ENCODE results near the gene DUSP7. TPM values are rescaled to one million over a fixed set of nuclear protein-coding genes. Genes with fewer than 3 reads are reported as not detected.
A peak's percentile ranks its signal among the peaks of the same experiment; 100 is the strongest.

The DUSP7 gene
- total RNA-seq, 4 donors from 2014 or later: 54.6 to 96.3 (median 79.2) TPM

DNA sequence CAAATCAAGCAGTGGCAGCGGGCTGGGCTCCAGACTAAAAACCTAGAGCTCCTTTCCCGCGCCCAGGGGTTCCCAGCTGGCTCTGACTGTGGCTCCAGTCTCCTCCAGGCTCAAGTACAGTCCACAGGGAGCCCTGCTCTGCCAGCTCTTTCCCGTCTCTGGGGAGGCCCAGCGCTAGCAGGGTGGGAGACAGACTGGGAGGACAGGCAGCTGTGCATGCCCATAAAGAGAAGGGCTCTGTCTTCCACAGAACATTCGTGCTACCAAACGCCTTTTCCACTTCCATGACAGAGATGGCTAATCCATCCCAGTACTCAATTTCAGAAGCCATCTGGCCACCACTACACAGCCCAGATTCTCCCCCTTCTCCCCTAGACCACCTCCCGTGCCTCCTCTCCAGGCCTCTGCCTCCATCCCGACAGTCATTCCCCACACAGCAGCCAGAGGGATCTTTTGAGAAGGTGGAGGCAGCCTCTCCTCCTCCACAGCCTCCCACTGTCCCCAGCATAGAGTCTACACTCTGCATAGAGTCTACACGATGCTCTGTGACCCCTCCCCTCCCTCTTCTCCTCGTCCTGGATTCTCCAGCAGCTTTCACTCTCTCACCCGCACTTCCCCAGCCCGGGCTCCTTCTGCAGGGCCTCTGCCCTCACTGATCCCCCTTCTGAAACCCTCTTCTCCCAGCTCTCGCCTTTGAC, 6.8 kb upstream of the DUSP7 start:
- 48 to 65% methylated on average over 11 to 14 of the region's 14 CpGs for WGBS, 2 donors
- intact Hi-C loops (cut with DNase I; ENCODE audit: low total_unique reads): no loop called here
- no peak overlapping the region for H3K4me3 ChIP-seq (ENCODE audit: low read depth, poor library complexity, severe bottlenecking)
- no peak for TF ChIP-seq CTCF (IDR thresholded peaks at IDR 0.05)
- TF ChIP-seq POLR2A (IDR thresholded peaks at IDR 0.05): no peak
- no peak for DNase-seq (ENCODE audit: low spot score in 2 of 2)

DNA sequence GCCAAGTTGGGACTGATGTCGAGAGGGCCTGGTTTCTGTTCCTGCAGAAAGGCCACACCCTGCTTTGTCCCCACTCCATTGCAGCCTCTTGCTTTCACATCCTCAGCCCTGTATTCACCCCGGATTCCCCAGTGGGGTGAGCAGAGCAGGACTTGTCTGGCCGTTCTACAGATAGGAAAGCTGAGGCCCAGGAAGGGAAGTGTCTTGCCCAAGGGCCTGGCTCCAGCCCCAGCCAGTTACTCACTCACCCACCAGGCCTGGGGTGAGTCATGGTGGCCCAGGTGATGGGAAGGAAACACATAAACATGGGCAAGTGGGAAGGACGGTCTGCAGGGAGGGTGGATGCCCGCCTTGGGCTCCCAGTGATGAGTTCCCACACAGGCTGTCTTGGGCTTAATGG, 6.1 kb upstream of the DUSP7 start:
- intact Hi-C loops (cut with DNase I; ENCODE audit: low total_unique reads): no loop called here
- WGBS, 2 donors: 17 to 43% methylated on average over 3 to 5 of the region's 5 CpGs
- TF ChIP-seq CTCF (IDR thresholded peaks at IDR 0.05) (no peak), POLR2A (IDR thresholded peaks at IDR 0.05) (no peak)
- DNase-seq (ENCODE audit: low spot score in 2 of 2): peak in 1 of 2 donors; percentile 77
- no peak overlapping the region for H3K4me3 ChIP-seq (ENCODE audit: low read depth, poor library complexity, severe bottlenecking)

DNA sequence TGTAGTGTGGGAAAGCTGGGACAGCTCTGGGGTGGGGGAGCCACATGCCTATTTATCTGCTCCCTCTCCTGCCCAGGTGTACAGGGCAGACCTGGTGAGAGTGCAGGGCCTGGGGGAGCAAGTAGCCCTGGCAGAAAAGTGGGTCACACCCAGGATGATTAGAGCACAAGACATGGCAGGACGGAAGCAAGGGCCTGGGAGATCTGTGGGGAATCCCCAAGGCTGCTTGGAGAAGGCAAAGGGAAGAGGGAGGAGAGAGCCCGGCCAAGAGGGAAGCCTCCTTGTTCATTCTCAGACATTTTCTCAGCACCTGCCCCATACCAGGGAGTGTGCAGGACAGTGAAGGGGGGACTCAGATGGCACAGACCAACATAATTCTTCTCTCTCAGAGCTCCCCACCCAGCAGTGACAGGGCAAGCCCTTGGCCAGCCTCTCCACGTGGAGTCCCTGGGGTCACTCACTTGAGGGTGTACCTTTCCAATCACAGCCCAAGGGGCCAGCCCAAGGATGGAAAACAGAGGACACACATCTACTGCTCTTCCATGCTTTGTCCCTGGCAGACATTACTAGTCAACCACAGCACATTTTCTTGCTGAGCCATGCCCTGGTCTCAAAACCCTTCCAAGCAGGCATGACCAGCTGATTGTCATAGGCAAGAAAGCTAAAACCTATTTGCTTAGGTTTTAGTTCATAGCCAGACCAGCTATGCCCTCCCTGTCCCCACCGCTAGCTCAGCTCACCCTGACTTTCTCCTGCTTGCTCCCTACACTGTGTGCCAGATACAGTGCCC, 4.9 kb upstream of the DUSP7 start:
- no peak overlapping the region for H3K4me3 ChIP-seq (ENCODE audit: low read depth, poor library complexity, severe bottlenecking)
- 46 to 49% methylated on average over 4 of the region's 4 CpGs for WGBS, 2 donors
- TF ChIP-seq POLR2A (IDR thresholded peaks at IDR 0.05) (no peak), CTCF (IDR thresholded peaks at IDR 0.05) (no peak)
- no peak for DNase-seq (ENCODE audit: low spot score in 2 of 2)
- intact Hi-C loops (cut with DNase I; ENCODE audit: low total_unique reads): no loop called here

DNA sequence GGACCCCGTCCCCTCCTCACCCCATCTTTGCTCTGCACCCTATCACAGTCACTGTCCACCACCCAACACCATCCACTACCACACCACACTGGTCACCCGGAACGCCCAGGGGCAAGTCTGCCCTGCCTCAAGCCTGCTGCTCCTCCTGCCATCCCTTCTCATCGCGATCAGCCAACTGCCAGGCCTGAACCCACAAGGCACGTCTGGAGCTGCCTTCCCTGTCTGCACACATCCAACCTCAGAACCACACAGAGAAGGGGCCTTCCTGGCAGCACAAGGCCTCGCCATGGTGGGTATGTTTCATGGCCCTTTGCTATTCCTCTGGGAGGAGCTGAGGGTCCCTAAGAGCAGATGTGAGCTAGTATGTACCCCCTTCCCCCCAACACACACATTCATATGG, 3.4 kb upstream of the DUSP7 start:
- TF ChIP-seq CTCF (IDR thresholded peaks at IDR 0.05) (no peak), POLR2A (IDR thresholded peaks at IDR 0.05) (no peak)
- DNase-seq (ENCODE audit: low spot score in 2 of 2): no peak
- intact Hi-C loops (cut with DNase I; ENCODE audit: low total_unique reads): no loop called here
- WGBS, 2 donors: 64 to 82% methylated on average over 7 of the region's 7 CpGs
- no peak overlapping the region for H3K4me3 ChIP-seq (ENCODE audit: low read depth, poor library complexity, severe bottlenecking)

DNA sequence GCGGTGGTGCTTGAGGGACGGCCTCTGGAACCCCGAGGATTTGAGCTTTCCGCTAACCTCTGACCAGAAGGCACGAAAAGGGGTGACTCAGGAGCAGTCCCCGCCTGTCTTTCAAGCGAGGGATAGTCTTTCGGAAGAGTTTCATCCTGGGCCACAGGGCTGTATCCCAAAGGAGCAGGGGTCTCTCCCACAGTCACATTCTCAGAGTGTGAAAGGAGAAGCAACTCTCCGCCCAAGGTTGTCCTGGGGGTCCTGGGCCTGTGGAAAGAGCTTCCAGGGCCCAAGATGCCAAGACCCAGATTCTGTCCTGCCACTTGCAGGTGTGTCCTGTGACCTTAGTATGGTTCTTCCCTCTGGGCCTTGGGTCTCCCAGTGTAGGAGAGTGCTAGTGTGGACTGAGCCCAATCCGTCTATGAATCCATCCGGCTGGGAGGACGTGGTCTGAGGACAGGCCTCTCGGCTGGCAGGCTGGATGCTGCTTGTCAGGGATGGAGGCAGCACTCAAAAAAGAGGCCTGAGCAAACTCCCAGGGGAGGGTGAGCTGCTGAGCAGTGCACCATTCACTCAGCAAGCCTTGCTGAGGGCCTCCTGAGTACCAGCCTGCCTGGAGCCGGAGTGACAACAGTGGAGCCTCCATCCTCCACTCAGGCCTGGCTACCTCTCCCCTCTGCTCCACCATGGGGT, 1.6 kb upstream of the DUSP7 start:
- no peak for DNase-seq (ENCODE audit: low spot score in 2 of 2)
- intact Hi-C loops (cut with DNase I; ENCODE audit: low total_unique reads): no loop called here
- H3K4me3 ChIP-seq (ENCODE audit: low read depth, poor library complexity, severe bottlenecking): no peak overlapping the region
- no peak for TF ChIP-seq CTCF (IDR thresholded peaks at IDR 0.05)
- TF ChIP-seq POLR2A (IDR thresholded peaks at IDR 0.05): no peak
- WGBS, 2 donors: 42 to 62% methylated on average over 8 to 14 of the region's 14 CpGs

Data from lower leg skin (tissue), 4 donors.